ENCODE data around the gene DCAF10. TPM values are rescaled to one million over a fixed set of nuclear protein-coding genes. Genes with fewer than 3 reads are reported as not detected.

Gene DCAF10
- total RNA-seq, 1 experiment from 2014 or later = 5.7 TPM

DNA sequence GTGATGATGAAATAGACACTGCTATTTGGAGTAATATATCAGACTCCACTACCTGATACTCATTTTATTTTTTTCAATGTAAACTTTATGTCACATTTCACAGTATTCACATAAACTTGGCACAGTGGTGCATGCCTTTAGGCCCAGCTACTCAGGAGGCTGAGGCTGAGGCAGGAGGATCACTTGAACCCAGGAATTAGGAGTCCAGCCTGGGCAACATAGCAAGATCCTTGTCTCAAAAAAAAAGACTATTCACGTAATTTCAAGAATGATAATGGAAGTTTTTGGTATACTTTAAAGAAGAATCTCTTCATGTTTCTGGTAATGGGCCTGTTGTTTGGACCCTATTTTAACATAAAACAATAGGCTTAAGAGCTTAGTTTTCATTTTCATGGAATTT, 56.0 kb downstream of the DCAF10 start:
- no TSS peak for BruUV-seq (replicated peaks)
- H3K4me3 Mint-ChIP-seq (ENCODE audit: low read depth, unreplicated experiment) = no peak overlapping the region
- intact Hi-C loops (cut with micrococcal nuclease; ENCODE audit: unreplicated experiment) = no loop called here
- H3K36me3 Mint-ChIP-seq (ENCODE audit: insufficient read depth, unreplicated experiment) = no peaks in the 10 kb centered on the region
- CTCF ChIA-PET = no interaction called here
- no peaks in the 10 kb centered on the region for H3K27me3 Mint-ChIP-seq (ENCODE audit: unreplicated experiment)
- no peak for DNase-seq
- TF ChIP-seq, protein P1, sequence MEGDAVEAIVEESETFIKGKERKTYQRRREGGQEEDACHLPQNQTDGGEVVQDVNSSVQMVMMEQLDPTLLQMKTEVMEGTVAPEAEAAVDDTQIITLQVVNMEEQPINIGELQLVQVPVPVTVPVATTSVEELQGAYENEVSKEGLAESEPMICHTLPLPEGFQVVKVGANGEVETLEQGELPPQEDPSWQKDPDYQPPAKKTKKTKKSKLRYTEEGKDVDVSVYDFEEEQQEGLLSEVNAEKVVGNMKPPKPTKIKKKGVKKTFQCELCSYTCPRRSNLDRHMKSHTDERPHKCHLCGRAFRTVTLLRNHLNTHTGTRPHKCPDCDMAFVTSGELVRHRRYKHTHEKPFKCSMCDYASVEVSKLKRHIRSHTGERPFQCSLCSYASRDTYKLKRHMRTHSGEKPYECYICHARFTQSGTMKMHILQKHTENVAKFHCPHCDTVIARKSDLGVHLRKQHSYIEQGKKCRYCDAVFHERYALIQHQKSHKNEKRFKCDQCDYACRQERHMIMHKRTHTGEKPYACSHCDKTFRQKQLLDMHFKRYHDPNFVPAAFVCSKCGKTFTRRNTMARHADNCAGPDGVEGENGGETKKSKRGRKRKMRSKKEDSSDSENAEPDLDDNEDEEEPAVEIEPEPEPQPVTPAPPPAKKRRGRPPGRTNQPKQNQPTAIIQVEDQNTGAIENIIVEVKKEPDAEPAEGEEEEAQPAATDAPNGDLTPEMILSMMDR (IDR thresholded peaks at IDR 0.05; ENCODE audit: unreplicated experiment) = no peak
- H3K9me3 Mint-ChIP-seq (ENCODE audit: low read depth, unreplicated experiment) = no peaks in the 10 kb centered on the region
- H3K27ac Mint-ChIP-seq (ENCODE audit: unreplicated experiment) = no peak overlapping the region
- H3K4me1 Mint-ChIP-seq (ENCODE audit: low read depth, unreplicated experiment) = no peaks in the 10 kb centered on the region

DNA sequence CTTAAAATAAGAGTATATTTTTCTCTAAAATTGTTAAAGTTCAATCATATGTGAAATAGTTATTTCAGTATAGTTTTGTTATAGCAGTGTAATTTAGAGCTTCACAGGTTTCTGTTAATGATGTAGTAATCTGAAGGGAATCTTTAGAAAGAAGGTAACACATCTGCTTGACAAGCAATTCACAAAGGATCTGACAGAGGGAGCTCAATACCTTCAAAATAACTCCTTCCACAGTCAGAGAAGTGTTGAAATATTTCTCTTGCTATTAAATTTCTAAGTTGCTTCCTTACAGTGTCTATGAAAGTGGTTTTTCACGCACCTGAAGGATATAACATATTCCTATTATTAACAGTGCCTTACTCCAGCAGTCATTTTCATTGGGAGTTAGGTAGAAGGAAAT, 58.4 kb downstream of the DCAF10 start:
- intact Hi-C loops (cut with micrococcal nuclease; ENCODE audit: unreplicated experiment) = no loop called here
- no peak overlapping the region for H3K27ac Mint-ChIP-seq (ENCODE audit: unreplicated experiment)
- BruUV-seq (replicated peaks) = no TSS peak
- no peak overlapping the region for H3K4me3 Mint-ChIP-seq (ENCODE audit: low read depth, unreplicated experiment)
- no peaks in the 10 kb centered on the region for H3K9me3 Mint-ChIP-seq (ENCODE audit: low read depth, unreplicated experiment)
- H3K36me3 Mint-ChIP-seq (ENCODE audit: insufficient read depth, unreplicated experiment) = no peaks in the 10 kb centered on the region
- CTCF ChIA-PET = interaction anchor here (0.5 to 0.6 kb wide), 2 partner anchors 330 to 405 kb away, joined by 3 read pairs; no protein-coding TSS in a partner anchor
- TF ChIP-seq, protein P1 (IDR thresholded peaks at IDR 0.05; ENCODE audit: unreplicated experiment) = no peak
- H3K27me3 Mint-ChIP-seq (ENCODE audit: unreplicated experiment) = no peaks in the 10 kb centered on the region
- no peak for DNase-seq
- no peaks in the 10 kb centered on the region for H3K4me1 Mint-ChIP-seq (ENCODE audit: low read depth, unreplicated experiment)

DNA sequence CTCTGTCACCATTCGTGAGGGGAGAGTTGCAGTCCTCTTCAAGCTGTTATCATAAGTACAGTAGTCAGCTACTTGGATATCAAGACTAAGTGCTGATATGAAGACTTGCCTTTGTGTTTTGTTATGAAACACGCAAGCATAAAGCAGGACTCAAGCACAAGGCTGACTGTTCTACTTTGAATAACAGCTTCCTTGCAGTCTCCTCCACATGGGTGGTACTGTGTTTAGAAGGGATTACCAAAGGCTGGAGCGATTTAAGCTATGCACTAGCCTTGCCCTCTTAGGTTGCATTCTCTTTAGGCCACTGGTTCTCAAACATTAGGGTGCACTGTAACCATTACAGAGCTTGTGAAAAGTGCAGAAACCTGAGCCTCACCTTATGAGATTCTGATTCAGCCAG, 61.9 kb downstream of the DCAF10 start:
- Mint-ChIP-seq H3K4me1 (ENCODE audit: low read depth, unreplicated experiment) (no peaks in the 10 kb centered on the region), H3K27ac (ENCODE audit: unreplicated experiment) (no peak overlapping the region), H3K36me3 (ENCODE audit: insufficient read depth, unreplicated experiment) (no peaks in the 10 kb centered on the region), H3K9me3 (ENCODE audit: low read depth, unreplicated experiment) (no peaks in the 10 kb centered on the region), H3K27me3 (ENCODE audit: unreplicated experiment) (no peaks in the 10 kb centered on the region), H3K4me3 (ENCODE audit: low read depth, unreplicated experiment) (no peak overlapping the region)
- intact Hi-C loops (cut with micrococcal nuclease; ENCODE audit: unreplicated experiment) = no loop called here
- no peak for DNase-seq
- no TSS peak for BruUV-seq (replicated peaks)
- CTCF ChIA-PET = no interaction called here
- TF ChIP-seq, protein P1 (IDR thresholded peaks at IDR 0.05; ENCODE audit: unreplicated experiment) = no peak

DNA sequence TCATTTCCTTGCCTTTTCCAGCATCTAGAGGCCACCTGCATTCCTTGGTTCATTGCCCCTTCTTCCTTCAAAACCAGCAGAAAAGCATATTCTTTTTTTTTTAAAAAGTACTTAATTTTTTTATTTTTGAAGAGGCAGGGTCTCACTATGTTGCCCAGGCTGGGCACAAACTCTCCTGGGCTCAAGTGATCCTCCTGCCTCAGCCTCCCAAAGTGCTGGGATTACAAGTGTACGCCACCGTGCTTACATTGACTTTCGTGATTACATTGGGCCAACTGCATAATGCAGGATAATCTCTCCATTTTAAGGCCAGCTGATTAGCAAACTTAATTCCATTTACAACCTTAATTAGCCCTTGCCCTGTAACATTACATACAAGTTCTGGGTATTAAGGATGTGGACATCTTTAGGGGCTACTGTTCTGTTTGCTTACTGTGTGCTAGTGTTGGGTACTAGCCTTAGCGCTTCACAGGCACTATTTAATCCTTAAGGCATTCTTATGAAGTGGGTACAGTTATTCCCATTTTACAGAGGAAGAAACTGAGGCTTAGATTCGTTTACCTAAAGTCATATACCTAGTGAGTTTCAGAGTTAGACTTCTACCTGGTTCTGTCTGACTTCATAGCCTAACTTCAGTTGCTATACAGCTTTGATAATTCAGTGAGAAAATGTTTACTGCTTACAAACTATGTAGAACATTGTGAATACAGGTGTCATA, 69.6 kb downstream of the DCAF10 start:
- Mint-ChIP-seq H3K9me3 (ENCODE audit: low read depth, unreplicated experiment) (no peaks in the 10 kb centered on the region), H3K4me3 (ENCODE audit: low read depth, unreplicated experiment) (no peak overlapping the region), H3K27me3 (ENCODE audit: unreplicated experiment) (no peaks in the 10 kb centered on the region), H3K4me1 (ENCODE audit: low read depth, unreplicated experiment) (no peaks in the 10 kb centered on the region), H3K36me3 (ENCODE audit: insufficient read depth, unreplicated experiment) (no peaks in the 10 kb centered on the region), H3K27ac (ENCODE audit: unreplicated experiment) (no peak overlapping the region)
- intact Hi-C loops (cut with micrococcal nuclease; ENCODE audit: unreplicated experiment) = no loop called here
- no TSS peak for BruUV-seq (replicated peaks)
- CTCF ChIA-PET = no interaction called here
- no peak for DNase-seq
- TF ChIP-seq, protein P1 (IDR thresholded peaks at IDR 0.05; ENCODE audit: unreplicated experiment) = no peak
